Islet precursor cell (in vitro differentiated cells): ENCODE data around the gene PPP6R1.

Source experiments
- DNase-seq: peaks from one replicate; pipeline ENCODE4 v3.0.0-alpha.2; 2018

PPP6R1 gene

DNA sequence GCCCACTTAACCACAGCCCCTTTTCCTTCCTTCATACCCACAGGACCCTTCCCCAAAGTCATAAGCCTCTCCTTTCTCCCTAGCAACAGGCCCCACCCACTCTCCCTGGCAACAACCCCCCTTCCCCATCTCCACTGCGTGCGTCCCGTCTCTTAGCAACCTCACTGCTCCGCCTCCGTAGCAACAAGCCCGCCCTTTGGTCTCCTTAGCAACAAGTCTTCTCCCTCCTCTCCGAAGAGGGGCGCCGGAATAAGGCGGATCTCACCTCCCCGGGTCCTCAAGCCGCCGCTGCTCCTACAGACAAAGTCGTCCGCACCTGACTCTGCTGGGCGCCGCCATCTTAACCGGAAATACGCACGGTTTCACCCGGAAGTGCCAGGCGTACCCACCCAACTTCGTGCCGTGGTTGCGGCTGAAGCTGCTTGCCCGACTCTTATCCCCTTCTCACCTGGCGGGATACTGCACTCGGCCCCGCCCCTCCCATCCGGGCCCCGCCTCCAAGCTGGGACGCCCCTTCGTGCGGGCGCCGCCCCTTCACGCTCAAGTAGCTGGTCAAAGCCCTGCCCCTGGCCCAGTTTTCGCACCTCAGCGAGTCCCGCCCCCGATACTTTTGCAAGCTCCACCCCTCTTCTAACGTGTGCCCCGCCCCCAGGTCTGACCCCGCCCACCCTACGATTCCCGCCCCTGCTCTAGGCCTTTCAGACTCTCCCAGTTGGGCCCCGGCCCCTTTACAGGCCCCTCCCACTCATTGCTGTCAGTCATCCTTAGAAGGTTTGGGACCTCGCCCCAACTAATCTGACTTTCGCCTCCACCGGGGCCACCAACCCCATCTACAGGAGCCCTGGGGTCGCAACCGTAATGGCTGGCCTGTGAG, 21.2 kb upstream of the PPP6R1 start, which contains the start of gene HSPBP1:
HSPBP1 (minus strand) TSS at position 341 of the 874 bp plus-strand sequence. CDS start 502 bp downstream, outside the sequence.
- peak; percentile 99 for DNase-seq

DNA sequence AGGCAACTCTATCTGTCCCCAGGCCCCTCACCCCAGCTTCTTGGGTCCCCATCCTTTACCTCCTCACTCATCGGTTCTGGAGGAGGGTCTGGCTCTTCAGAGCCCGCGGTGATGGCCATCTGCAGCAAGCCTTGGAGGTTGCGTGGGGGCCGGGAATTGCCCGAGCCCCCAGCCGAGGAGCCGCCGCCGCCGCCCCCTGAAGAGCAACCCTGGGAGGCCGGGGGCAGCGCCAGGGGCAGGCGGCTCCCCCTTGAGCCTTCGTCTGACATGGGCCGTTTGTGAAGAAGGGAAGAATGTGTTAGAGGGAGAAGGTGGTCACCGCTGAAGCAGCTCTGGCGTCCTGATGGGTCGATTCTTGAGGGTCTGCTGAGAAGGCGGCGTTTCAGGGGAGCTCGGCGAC, 20.5 kb upstream of the PPP6R1 start:
- no peak for DNase-seq

DNA sequence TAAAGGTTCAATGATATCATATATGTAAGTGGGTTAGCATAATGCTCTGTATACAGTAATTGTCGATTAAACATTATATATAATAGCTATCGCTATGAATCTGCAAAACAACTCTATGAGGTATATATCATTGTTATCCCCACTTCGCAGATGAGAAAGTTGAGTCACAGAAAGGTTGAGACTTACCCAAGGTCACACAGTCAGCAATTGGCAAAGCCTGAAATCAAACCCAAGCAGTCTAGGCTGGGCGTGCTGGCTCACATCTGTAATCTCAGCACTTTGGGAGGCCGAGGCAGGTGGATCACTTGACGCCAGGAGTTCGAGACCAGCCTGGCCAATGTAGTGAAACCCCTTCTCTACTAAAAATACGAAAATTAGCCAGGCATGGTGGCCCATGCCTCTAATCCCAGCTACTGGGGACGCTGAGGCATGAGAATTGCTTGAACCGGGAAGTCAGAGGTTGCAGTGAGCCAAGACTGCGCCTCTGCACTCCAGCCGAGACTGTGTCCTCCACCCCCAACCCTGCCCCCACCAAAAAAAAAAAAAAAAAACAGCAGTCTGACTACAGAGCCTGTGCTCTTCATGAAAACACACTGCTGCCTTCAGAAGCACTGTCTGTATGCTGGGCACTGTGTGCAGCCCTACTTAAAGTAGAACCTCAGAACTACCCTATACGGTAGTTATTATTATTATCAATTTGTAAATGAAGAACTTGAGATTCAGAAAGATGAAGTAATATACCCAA, 19.7 kb upstream of the PPP6R1 start:
- no peak for DNase-seq

DNA sequence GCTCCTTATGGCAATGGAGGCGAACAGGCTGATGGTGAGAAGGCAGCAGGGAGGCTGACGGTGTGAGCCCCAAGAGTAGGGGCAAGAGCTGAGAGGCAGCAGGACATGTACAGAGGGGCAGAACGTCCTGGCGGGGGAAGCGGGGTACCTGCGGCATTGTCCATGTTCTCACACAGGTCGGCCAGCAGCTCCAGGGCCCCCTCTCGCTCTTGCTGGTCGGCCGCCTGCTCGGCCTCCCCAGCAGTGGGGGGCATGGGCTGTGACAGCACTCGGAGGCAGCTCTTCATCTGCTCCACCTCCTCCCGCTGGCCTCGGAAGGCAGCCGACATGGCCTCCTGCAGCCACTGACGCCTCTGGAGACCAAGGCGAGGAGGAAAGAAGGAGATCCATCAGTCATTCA, 18.7 kb upstream of the PPP6R1 start:
- no peak for DNase-seq

DNA sequence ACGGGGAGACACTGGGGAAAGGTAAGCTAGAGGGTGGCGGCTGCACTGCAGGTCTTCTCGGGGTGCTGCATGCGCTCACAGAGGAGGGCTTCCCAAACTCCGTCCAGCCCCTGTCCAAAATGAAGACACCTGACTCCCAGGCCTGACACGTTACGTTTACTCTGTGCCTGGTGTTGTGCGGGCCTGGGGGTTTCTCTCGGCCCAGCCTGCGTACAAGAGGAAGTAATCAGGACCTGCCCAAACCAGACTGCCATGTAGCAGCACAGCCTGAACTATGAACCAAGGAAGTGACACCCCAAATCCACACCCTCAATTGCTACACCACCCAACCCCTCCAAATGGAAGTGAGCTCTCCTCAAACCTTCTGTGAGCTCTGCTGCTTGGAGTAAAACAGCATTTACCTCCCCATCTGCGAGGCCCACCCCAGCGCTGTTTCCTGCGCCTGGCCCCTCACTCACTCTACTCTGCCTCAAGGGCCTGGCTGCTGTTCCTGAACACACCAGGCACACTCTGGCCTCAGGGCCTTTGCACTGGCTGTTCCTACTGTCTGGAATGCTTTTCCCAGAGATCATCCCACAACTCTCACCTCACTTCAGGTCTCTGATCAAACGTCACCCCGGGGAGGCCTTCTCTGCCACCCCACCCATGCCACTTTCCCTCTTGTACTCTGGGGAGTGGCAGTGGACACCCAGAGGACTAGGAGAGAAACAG, 18.1 kb upstream of the PPP6R1 start:
- no peak for DNase-seq

DNA sequence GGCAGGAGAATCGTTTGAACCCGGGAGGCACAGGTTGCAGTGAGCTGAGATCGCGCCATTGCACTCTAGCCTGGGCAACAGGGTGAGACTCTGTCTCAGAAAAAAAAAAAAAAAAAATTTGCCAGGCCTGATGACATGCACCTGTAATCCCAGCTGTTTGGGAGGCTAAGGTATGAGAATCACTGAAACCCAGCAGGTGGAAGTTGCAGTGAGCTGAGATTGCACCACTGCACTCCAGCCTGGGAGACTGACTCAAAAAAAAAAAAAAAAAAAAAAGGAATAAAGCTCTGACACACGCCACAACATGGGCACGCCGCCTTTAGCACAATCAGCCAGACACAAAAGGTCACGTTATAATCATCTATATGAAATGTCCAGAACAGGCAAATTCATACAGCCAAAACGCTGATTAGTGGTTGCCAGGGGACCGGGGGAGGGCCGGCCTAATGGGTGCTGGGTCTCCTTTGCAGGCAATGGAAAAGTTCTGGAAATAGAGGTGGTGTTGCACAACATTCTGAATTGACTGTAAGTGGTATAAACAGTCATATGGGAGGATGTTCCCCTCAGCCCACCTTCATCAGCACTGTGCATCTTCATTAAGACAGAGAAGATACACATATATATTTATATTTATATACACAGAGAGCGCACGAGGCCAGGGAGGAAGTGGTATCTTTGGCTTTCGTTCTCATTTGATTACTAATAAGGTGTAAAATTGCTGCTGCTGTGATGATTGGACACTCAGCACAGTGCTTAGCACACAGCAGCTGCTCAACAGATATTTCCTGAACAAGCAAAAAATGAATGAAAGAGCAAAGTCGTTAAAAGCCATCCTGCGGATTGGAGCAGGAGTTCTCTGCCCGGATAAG, 17.3 kb upstream of the PPP6R1 start:
- no peak for DNase-seq

DNA sequence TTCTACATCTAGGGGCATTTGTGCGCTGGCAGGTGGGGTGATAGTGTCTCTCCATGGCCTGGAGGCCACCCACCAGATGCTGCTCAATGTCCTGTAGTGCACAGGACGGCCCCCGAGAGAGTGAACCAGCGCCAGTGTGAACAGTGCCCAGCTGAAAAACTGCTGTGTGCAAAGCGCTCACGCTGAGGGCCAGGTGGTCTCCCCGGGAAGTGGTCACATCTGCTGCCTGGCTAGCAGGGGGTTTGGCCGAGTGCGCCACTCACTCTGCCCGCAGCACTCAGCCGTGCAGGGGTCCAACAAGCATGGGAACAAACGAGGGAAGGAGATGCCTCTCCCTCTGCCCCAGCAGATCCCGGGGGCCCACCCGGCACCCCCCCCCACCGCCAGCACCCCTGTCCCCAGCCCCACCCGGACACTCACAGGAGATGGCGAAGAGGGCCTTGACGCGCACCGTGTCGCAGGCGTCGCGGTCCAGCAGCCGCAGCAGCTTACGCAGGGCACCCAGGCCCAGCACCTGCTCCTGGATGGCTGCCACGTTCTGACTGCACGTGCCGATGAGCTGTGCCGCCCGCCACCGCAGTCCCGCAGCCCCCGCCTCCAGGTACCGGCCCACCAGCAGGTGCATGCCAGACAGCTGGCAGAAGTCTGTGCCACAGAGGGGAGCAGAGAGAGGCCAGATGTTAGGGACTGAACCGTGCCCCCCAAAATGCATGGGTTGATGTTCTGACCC, 15.3 kb upstream of the PPP6R1 start:
- DNase-seq: no peak

DNA sequence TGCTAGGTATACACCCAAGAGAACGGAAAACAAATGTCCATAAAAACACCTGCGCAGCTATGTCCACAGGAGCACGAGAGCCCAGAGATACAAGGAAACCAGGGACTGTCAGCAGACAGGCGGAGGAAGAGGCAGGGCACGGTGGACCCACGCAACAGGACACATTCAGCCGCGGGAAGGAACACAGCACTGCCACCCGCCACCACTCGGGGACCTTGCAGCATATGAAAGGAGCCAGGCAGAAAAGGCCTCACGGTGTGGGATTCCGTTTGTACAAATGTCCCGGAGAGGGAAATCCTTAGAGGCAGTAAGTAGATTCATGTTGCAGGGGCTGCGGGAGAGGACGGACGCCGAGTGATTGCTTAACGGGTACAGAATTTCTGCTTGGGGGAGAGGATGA, 13.3 kb upstream of the PPP6R1 start:
- no peak for DNase-seq

DNA sequence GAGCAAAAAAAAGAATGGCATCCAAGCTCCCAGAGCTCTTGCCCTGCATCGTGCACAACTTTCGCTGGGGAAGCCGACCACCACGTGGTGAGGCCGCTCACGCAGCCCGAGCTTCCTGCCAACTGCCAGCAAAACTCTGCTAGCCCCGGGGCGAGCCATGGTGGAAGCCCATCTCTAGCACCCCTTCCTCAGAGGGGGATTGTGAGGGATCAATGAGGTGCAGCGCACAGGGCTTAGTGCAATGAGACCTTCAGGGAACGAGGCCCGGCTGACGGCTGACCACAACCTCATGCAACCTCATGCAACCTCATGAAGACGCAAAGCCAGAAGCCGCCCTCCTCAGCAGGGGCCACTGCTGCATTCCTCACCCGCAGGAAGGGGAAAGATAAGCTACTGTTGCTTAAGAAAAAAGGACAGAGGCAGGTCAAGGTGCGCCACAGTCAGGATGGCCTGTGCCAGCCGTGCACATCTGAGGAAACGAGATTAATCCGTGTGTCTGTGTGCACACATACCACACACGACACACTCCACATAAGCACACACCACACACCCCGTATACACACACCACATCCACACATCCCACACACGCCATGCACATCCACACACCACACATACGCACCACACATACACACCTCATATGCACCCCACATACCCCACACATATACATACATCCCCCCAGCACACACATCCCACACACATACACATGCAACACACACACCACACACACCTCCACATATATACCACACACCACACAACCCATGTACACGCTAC, 11.5 kb upstream of the PPP6R1 start:
- DNase-seq: no peak

DNA sequence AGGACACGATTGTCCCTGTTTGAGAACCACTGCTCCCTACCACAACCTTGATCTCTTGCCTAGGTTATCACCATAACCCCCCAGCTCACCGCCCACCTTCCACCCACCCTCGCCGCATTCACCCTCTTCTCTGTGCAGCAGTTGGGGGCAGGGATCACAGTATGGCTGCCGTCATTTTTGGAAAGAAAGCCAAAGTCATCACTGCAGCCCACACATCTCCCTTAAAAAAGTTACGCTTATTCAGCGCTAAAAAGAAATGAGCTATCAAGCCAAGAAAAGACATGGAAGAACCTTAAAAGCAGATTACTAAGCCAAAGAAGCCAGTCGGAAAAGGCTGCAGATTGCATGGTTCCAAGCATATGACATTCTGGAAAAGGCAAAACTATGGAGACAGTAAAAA, 10.5 kb upstream of the PPP6R1 start:
- no peak for DNase-seq

DNA sequence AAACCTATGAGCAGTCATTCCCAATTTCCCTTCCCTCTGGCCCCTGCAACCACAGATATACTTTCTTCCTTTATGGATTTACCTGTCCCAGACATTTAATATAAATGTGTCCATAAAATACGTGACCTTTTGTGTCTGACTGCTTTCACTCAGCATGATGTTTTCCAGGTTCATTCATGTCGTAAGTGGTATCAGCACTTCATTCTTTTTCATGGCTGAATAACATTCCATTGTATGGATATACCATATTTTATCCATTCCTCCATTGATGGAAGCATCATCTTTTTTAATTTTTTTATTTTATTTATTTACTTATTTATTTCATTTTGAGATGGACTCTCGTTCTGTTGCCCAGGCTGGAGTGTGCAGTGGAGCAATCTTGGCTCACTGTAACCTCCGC, 8.0 kb upstream of the PPP6R1 start:
- no peak for DNase-seq

DNA sequence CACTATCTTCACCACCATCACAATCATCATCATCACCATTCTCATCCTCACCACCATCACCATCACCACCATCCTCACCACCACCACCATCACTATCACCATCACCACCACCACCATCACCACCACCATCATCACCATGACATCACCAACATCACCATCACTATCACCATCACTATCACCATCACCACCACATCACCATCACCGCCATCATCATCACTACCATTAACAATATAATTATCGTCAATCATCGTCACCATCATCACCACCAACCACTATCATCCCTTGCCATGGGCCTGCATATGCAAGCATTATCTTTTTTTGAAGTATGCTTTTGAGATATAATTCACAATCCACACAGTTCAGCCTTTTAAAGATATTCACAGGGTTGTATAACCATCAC, 7.6 kb upstream of the PPP6R1 start:
- DNase-seq: no peak

DNA sequence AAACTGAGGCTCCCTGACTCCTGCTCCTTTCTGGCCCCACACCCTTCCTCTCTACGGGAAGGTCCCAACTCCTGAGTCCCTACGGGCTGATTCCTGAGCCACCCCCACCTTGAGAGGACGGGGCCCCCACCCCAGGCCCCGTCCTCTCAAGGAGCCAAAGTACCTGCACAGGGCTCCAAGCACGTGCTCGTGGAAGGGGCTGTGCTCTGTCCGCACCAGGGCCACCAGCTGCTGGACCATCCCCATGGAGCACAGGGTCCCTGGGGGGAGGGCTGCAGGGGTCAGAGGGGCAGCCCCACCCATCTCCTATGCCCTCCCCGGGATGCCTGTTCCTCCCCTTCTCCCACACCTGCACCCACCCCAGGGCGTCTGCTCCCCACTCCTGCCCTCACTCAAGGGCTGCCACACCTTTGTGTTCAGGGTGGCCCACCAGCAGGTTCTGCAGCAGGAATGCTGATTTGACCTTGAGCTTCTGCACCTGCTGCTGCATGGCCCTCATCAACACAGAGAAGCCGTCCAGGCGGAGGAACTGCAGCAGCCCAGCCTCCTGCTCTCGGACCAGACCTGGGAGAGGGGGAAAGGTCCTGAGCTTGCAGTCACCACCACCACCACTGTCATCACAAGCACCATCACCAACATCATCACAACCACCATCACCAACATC, 7.0 kb upstream of the PPP6R1 start:
- no peak for DNase-seq

DNA sequence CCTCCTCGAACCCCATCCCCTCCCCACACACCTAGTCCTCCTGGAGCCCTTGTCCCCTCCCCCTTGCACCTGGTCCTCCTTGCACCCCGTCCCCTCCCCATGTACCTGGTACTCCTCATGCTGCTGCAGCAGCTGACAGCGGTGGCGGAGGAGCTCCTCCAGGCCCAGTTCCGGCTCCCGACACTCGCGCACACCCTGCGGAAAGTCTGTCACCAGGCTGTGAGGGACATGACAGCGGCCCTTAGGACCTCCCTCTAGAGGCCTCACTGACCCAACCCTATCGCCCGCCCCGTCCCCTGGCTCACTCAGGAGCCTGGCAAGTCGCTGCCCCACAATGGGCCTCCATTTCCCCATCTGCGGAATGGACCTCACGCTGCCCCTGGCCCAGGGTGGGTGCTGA, 6.4 kb upstream of the PPP6R1 start:
- DNase-seq: no peak

DNA sequence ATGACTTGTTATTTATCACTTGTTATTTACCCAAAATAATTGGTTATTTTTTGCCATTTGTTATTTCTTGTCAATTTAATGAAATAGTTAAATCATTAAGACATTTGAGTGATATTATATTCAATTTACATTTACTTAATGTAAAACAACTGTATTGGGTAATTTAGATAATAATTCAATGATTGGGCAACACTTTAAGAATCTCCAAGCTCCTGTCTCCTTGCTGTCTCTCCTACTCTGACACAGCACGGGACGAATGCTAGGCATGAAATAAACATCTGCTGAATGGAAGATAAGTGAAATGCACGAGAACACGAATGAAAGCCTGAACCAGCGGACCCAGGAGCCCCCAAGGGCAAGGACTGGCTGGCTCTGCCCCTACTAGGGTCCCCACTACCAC, 5.7 kb upstream of the PPP6R1 start:
- no peak for DNase-seq

DNA sequence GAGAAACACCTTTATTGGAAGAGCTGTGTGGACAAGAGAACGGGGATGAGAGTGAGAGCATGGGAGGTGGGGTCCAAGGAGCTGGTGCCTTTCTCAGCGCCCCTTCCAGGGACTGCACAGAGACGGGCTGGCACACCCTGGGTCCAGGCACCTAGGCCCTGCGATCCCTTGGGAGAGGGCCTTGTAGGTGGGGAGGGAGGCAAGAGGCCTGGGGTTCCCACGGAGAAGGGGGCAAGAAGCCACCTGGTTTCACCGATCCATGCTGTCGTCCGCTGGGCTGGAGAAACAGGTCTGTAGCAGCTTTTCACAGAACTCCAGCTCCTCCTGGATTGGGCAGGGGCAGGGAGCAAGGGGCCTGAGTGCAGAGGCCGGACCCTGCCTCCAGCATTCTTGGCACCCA, 3.5 kb upstream of the PPP6R1 start:
- DNase-seq: no peak

DNA sequence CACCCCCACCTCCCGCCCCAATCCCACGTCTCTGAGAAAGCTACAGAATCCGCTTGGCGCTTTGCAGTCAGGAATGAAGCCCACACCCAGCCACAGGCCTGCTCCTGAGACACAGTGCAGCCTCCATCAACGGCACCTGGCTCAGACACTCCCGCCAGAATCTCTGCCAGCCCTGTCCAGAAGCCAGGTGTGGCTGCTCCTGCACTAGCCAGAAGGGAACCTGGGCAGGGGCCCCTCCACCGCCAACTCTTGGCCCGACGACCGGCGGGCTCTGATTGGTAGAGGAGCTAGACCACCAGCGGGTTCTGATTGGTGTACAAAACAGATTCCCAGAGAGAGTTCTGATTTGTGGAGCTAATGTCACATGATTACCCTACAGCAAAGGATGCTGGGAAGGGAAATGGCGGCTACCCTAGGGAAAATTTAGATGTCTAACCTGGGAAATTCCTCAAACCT, 2.9 kb upstream of the PPP6R1 start:
- no peak for DNase-seq

DNA sequence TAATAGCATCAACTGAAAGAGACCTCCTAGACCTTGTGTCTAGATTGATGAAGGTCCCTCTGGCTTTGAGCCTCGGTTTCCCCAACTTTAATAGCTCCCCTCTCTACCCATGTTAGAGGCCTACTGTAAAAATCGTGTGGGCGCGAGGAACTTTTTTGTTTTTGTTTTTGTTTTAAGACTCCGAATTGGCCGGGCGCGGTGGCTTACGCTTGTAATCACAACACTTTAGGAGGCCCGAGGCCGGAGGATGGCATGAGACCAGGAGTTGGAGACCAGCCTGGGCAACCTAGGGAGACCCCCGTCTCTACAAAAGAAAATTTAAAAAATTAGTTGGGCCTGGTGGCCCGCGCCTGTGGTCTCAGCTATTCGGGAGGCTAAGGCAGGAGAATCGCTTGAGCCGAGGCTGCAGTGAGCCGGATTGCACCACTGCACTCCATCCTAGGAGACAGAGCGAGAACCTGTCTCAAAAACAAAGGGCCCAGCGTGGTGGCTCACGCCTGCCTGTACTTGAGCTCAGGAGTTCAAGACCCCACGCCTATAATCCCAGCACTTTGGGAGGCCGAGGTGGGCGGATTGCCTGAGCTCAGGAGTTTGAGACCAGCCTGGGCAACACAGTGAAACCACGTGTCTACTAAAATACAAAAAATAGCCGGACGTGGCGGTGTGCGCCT, 858 bp upstream of the PPP6R1 start:
- no peak for DNase-seq

DNA sequence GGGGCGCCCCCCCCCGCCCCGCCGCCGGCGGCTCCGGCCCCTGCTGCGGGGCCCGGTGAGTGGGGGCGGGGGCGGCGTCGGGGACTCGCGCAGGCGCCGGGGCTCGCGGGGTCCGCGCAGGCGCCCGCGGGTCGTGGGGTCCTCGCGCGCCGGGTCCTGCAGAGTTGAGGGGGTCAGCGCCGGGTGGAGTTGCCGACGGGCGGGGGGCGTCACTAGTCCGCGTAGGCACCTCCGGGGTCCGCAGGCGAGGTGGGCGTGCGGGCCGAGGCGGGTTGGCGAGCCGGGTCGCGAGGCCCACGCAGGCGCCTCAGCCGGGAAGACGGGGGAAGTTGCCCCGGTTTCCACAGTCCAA, 365 bp downstream of the PPP6R1 start:
- DNase-seq: no peak
